Astrocyte (in vitro differentiated cells and primary cell): ENCODE results near the gene CERS1. TPM values are rescaled to one million over a fixed set of nuclear protein-coding genes. Genes with fewer than 3 reads are reported as not detected.

Source experiments
- DNase-seq: peaks from one replicate; pipeline ENCODE4 v3.0.0-alpha.2; 2010; ENCODE audit warnings: low read depth
- FAIRE-seq: peaks from 2 replicates; lab custom pipeline; 2011; peaks lifted over from hg19 to GRCh38; lab: Jason Lieb, UNC
- H2AFZ ChIP-seq: 2 replicates; pipeline ENCODE4 v1.6.0; 2012; ENCODE audit warnings: low read depth, low read length, inconsistent platforms
- H3K27ac ChIP-seq: 2 replicates; pipeline ENCODE4 v1.5.1; 2011; ENCODE audit warnings: low read depth, low read length, inconsistent platforms
- H3K27me3 ChIP-seq: 2 replicates; pipeline ENCODE4 v1.6.0; 2011; ENCODE audit warnings: low read length, inconsistent platforms; ENCODE audit not compliant: insufficient read depth
- H3K36me3 ChIP-seq: 2 replicates; pipeline ENCODE4 v1.5.1; 2011; ENCODE audit warnings: low read length, inconsistent platforms; ENCODE audit not compliant: insufficient read depth
- H3K4me1 ChIP-seq: 2 replicates; pipeline ENCODE4 v1.5.1; 2011; ENCODE audit warnings: low read length, inconsistent platforms; ENCODE audit not compliant: insufficient read depth
- H3K4me2 ChIP-seq: 2 replicates; pipeline ENCODE4 v1.6.0; 2012; ENCODE audit warnings: low read length, inconsistent platforms
- H3K4me3 ChIP-seq: 2 replicates; pipeline ENCODE4 v1.5.1; 2011; ENCODE audit warnings: low read depth, mild to moderate bottlenecking, low read length, inconsistent platforms; ENCODE audit not compliant: insufficient read depth
- H3K79me2 ChIP-seq: 2 replicates; pipeline ENCODE4 v1.6.0; 2012; ENCODE audit warnings: mild to moderate bottlenecking, low read length, inconsistent platforms; ENCODE audit not compliant: insufficient read depth
- H3K9ac ChIP-seq: 2 replicates; pipeline ENCODE4 v1.6.0; 2012; ENCODE audit warnings: mild to moderate bottlenecking, low read length, inconsistent platforms
- H3K9me3 ChIP-seq: 2 replicates; pipeline ENCODE4 v1.5.1; 2012; ENCODE audit warnings: low read depth, mild to moderate bottlenecking, low read length, inconsistent platforms; ENCODE audit not compliant: insufficient read depth
- H4K20me1 ChIP-seq: 2 replicates; pipeline ENCODE4 v1.6.0; 2012; ENCODE audit warnings: low read length, inconsistent platforms; ENCODE audit not compliant: insufficient read depth
- H3K27ac Mint-ChIP-seq: one replicate; pipeline ENCODE4 v1.8.0; 2021; ENCODE audit warnings: mild to moderate bottlenecking, mixed read lengths; ENCODE audit not compliant: unreplicated experiment
- H3K27me3 Mint-ChIP-seq: one replicate; pipeline ENCODE4 v1.8.0; 2021; ENCODE audit warnings: low read depth, mixed read lengths; ENCODE audit not compliant: unreplicated experiment
- H3K36me3 Mint-ChIP-seq: one replicate; pipeline ENCODE4 v1.8.0; 2021; ENCODE audit warnings: low read depth, mixed read lengths; ENCODE audit not compliant: unreplicated experiment
- H3K4me1 Mint-ChIP-seq: one replicate; pipeline ENCODE4 v1.8.0; 2021; ENCODE audit warnings: low read depth, mixed read lengths; ENCODE audit not compliant: unreplicated experiment
- H3K4me3 Mint-ChIP-seq: one replicate; pipeline ENCODE4 v1.8.0; 2021; ENCODE audit warnings: mild to moderate bottlenecking, moderate library complexity, mixed read lengths; ENCODE audit not compliant: unreplicated experiment
- H3K9me3 Mint-ChIP-seq: one replicate; pipeline ENCODE4 v1.8.0; 2021; ENCODE audit warnings: mild to moderate bottlenecking, mixed read lengths; ENCODE audit not compliant: unreplicated experiment
- EZH2 ChIP-seq: IDR thresholded peaks from 2 replicates; pipeline ENCODE4 v1.6.1; 2012; ENCODE audit warnings: mild to moderate bottlenecking, low read length, inconsistent platforms; ENCODE audit not compliant: insufficient read depth
- total RNA-seq: library from RNA; stranded (reverse); gene quantifications from 2 replicates; pipeline ENCODE4 v1.2.1, GENCODE V29; 2021
- TF ChIP-seq, protein P1 (sequence below): IDR thresholded peaks from 2 replicates; pipeline ENCODE4 v1.5.1; 2011; ENCODE audit warnings: low read depth, mild to moderate bottlenecking, inconsistent platforms, low read length, moderate library complexity; ENCODE audit not compliant: insufficient read depth

Gene CERS1
- total RNA-seq, 1 donor from 2014 or later, result 6.8 TPM

DNA sequence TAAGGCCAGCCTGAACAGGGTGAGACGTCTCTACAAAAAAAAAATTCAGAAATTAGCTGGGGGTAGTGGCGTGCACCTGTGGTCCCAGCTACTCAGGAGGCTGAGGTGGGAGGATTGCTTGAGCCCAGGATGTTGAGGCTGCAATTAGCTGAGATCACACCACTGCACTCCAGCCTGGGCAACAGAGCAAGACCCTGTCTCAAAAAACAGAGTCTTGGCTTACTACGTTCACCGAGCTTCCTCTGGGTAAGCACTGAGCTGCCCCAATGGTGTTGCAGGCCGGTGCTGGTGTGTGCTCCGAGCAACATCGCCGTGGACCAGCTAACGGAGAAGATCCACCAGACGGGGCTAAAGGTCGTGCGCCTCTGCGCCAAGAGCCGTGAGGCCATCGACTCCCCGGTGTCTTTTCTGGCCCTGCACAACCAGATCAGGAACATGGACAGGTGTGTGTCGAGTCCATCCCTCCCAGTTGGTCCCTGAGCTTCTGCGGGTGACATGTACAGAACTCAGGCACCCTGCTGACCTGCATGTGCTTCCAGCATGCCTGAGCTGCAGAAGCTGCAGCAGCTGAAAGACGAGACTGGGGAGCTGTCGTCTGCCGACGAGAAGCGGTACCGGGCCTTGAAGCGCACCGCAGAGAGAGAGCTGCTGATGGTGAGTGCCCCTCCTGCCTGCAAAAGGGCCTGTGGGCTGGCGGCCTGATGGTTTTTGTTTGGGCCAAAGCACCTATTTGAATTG is 40.1 kb downstream of the CERS1 start:
- Histone ChIP-seq H3K27ac (no peak overlapping the region), H3K36me3 (peaks cover 40% of the 10 kb centered on the region), H3K4me1 (no peaks in the 10 kb centered on the region), H3K9me3 (no peaks in the 10 kb centered on the region), H3K79me2 (peaks cover 23% of the 10 kb centered on the region), H4K20me1 (peaks cover 91% of the 10 kb centered on the region), H3K27me3 (no peaks in the 10 kb centered on the region), H2AFZ (no peak overlapping the region), H3K9ac (no peak overlapping the region), H3K4me2 (no peak overlapping the region), H3K4me3 (no peak overlapping the region)
- Mint-ChIP-seq H3K9me3 (no peaks in the 10 kb centered on the region), H3K4me3 (no peak overlapping the region), H3K4me1 (no peaks in the 10 kb centered on the region), H3K36me3 (peaks cover 21% of the 10 kb centered on the region), H3K27ac (peak overlapping the region; percentile 58), H3K27me3 (no peaks in the 10 kb centered on the region)
- DNase-seq (no peak), FAIRE-seq (no peak)
- TF ChIP-seq, protein P1, sequence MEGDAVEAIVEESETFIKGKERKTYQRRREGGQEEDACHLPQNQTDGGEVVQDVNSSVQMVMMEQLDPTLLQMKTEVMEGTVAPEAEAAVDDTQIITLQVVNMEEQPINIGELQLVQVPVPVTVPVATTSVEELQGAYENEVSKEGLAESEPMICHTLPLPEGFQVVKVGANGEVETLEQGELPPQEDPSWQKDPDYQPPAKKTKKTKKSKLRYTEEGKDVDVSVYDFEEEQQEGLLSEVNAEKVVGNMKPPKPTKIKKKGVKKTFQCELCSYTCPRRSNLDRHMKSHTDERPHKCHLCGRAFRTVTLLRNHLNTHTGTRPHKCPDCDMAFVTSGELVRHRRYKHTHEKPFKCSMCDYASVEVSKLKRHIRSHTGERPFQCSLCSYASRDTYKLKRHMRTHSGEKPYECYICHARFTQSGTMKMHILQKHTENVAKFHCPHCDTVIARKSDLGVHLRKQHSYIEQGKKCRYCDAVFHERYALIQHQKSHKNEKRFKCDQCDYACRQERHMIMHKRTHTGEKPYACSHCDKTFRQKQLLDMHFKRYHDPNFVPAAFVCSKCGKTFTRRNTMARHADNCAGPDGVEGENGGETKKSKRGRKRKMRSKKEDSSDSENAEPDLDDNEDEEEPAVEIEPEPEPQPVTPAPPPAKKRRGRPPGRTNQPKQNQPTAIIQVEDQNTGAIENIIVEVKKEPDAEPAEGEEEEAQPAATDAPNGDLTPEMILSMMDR, result no peak
- TF ChIP-seq EZH2, result no peak

DNA sequence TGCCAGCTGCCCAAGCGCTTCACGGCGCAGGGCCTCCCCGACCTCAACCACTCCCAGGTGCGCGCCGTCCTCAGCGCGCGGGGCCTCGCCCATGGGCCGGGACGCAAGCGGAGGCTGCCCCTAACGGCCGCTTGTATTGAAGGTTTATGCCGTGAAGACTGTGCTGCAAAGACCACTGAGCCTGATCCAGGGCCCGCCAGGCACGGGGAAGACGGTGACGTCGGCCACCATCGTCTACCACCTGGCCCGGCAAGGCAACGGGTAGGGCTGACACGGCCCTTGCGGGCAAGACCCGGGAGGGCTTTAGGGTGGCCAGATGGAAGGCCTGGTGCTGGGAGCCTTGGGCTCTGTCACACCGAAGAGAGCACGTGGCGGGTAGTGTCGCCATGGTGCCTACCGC is 41.0 kb downstream of the CERS1 start:
- Histone ChIP-seq H3K9ac (no peak overlapping the region), H3K36me3 (peaks cover 45% of the 10 kb centered on the region), H3K27me3 (no peaks in the 10 kb centered on the region), H3K27ac (no peak overlapping the region), H4K20me1 (peaks cover 92% of the 10 kb centered on the region), H3K4me2 (no peak overlapping the region), H3K4me1 (no peaks in the 10 kb centered on the region), H3K9me3 (no peaks in the 10 kb centered on the region), H3K79me2 (peaks cover 32% of the 10 kb centered on the region), H2AFZ (no peak overlapping the region), H3K4me3 (no peak overlapping the region)
- no peak for TF ChIP-seq EZH2
- TF ChIP-seq, protein P1, result no peak
- H3K36me3 Mint-ChIP-seq, result peaks cover 24% of the 10 kb centered on the region
- no peak overlapping the region for H3K4me3 Mint-ChIP-seq
- H3K27ac Mint-ChIP-seq, result no peak overlapping the region
- DNase-seq (no peak), FAIRE-seq (no peak)
- H3K27me3 Mint-ChIP-seq, result no peaks in the 10 kb centered on the region
- H3K4me1 Mint-ChIP-seq, result peaks cover 4% of the 10 kb centered on the region
- no peaks in the 10 kb centered on the region for H3K9me3 Mint-ChIP-seq

DNA sequence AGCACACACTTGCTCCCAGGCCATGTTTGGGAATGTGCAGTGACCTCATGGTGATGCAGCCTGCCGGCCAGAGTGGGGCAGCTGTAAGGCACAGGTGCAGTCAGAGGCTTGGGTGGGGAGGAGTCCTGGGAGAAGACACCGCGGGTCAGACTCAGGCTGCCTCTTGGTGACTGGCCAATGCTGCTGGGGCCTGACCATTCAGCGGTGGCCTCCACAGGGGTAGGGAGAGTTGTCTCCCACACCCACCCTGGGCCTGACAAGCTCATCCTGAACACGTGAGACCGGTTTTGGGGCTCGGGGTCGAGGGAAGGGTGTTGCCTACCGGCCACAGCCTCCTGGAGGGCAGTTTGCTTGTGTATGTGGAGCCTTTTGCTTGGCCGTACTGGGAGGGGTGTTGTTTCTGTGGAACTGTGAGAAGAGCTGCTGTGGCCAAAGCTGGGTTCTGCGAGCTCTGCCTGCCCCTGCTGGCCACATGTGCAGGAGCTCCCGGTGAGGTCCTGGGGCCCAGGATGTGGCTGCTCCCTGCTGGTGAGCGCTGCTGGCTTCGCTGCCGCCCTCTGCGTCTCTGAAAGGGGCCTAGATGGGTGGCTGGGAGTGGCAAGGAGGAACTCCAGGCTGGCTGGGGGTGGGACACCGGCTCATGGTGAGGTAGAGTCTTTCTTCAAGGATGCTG is 42.1 kb downstream of the CERS1 start:
- Histone ChIP-seq H3K27ac (no peak overlapping the region), H3K27me3 (no peaks in the 10 kb centered on the region), H3K9me3 (no peaks in the 10 kb centered on the region), H3K9ac (no peak overlapping the region), H4K20me1 (peaks cover 92% of the 10 kb centered on the region), H3K79me2 (peaks cover 39% of the 10 kb centered on the region), H3K4me2 (no peak overlapping the region), H3K4me3 (no peak overlapping the region), H3K36me3 (peaks cover 40% of the 10 kb centered on the region), H3K4me1 (peaks cover 7% of the 10 kb centered on the region), H2AFZ (no peak overlapping the region)
- TF ChIP-seq, protein P1, result no peak
- TF ChIP-seq EZH2, result no peak
- no peak for DNase-seq
- peaks cover 24% of the 10 kb centered on the region for H3K36me3 Mint-ChIP-seq
- no peak for FAIRE-seq
- no peaks in the 10 kb centered on the region for H3K27me3 Mint-ChIP-seq
- H3K4me3 Mint-ChIP-seq, result no peak overlapping the region
- no peaks in the 10 kb centered on the region for H3K9me3 Mint-ChIP-seq
- no peak overlapping the region for H3K27ac Mint-ChIP-seq
- H3K4me1 Mint-ChIP-seq, result peaks cover 12% of the 10 kb centered on the region
